Measurements from ENCODE around the gene IL21.

The IL21 gene

GRCh38 chr4:122588453-122589238 is 32.2 kb downstream of the IL21 start:
- peak; percentile 57 for ATAC-seq
- no peak for TF ChIP-seq OSR1 (CRISPR knock-in tag; IDR thresholded peaks at IDR 0.05)
- no peak for TF ChIP-seq TSHZ2 (CRISPR knock-in tag; IDR thresholded peaks at IDR 0.05)
- TF ChIP-seq ESRRG (CRISPR knock-in tag; IDR thresholded peaks at IDR 0.05): no peak

GRCh38 chr4:122584519-122584918 is 36.3 kb downstream of the IL21 start:
- no peak for TF ChIP-seq ARNTL (CRISPR knock-in tag; IDR thresholded peaks at IDR 0.05; ENCODE audit: borderline replicate concordance, low read depth)
- no peak for TF ChIP-seq PPARA (CRISPR knock-in tag; IDR thresholded peaks at IDR 0.05; ENCODE audit: borderline replicate concordance)
- TF ChIP-seq CSRNP3 (CRISPR knock-in tag; IDR thresholded peaks at IDR 0.05): no peak
- no peak for TF ChIP-seq ZNF565 (CRISPR knock-in tag; conservative IDR thresholded peaks at IDR 0.05; ENCODE audit: low read depth)
- TF ChIP-seq ISL1 (CRISPR knock-in tag; IDR thresholded peaks at IDR 0.05): peak; percentile 70; the same call in 1 of the 2 replicates
- no peak for TF ChIP-seq ZC3H10 (CRISPR knock-in tag; IDR thresholded peaks at IDR 0.05)
- no peak for TF ChIP-seq ZFP30 (CRISPR knock-in tag; IDR thresholded peaks at IDR 0.05)
- no peak for TF ChIP-seq SNAI2 (CRISPR knock-in tag; IDR thresholded peaks at IDR 0.05)
- TF ChIP-seq ZNF8 (CRISPR knock-in tag; IDR thresholded peaks at IDR 0.05): no peak
- TF ChIP-seq PATZ1 (CRISPR knock-in tag; IDR thresholded peaks at IDR 0.05; ENCODE audit: borderline replicate concordance): no peak
- TF ChIP-seq CSDC2 (CRISPR knock-in tag; IDR thresholded peaks at IDR 0.05): no peak
- TF ChIP-seq POU6F1 (CRISPR knock-in tag; IDR thresholded peaks at IDR 0.05; ENCODE audit: borderline replicate concordance, low read depth): no peak
- TF ChIP-seq ESRRG (CRISPR knock-in tag; IDR thresholded peaks at IDR 0.05): no peak
- TF ChIP-seq TOX (CRISPR knock-in tag; IDR thresholded peaks at IDR 0.05; ENCODE audit: borderline replicate concordance): peak; percentile 10; the same call in 1 of the 2 replicates
- TF ChIP-seq RARB (CRISPR knock-in tag; IDR thresholded peaks at IDR 0.05): peak; percentile 77; the same call in 1 of the 2 replicates
- ATAC-seq: peak; percentile 83

- no peak for TF ChIP-seq TOX (CRISPR knock-in tag; IDR thresholded peaks at IDR 0.05; ENCODE audit: borderline replicate concordance)
- TF ChIP-seq CSRNP3 (CRISPR knock-in tag; IDR thresholded peaks at IDR 0.05): no peak
- no peak for TF ChIP-seq ZFP3 (CRISPR knock-in tag; IDR thresholded peaks at IDR 0.05)
- TF ChIP-seq TSHZ2 (CRISPR knock-in tag; IDR thresholded peaks at IDR 0.05): no peak
- TF ChIP-seq POU6F1 (CRISPR knock-in tag; IDR thresholded peaks at IDR 0.05; ENCODE audit: borderline replicate concordance, low read depth): no peak
- no peak for TF ChIP-seq PATZ1 (CRISPR knock-in tag; IDR thresholded peaks at IDR 0.05; ENCODE audit: borderline replicate concordance)
- no peak for TF ChIP-seq ZNF8 (CRISPR knock-in tag; IDR thresholded peaks at IDR 0.05)
- TF ChIP-seq SNAI2 (CRISPR knock-in tag; IDR thresholded peaks at IDR 0.05): no peak
- TF ChIP-seq CSDC2 (CRISPR knock-in tag; IDR thresholded peaks at IDR 0.05): no peak
- peak; percentile 39 for ATAC-seq
These were observed 37.0 kb downstream of the IL21 start for GRCh38 chr4:122583906-122584305.
